NCI-H748 (cell line): Measurements from ENCODE around the gene DMRT2.

Source experiments
- DNase-seq: peaks from one replicate; lab custom pipeline; 2025; ENCODE audit not compliant: unreplicated experiment; lab: John Stamatoyannopoulos, UW

Gene DMRT2

DNA sequence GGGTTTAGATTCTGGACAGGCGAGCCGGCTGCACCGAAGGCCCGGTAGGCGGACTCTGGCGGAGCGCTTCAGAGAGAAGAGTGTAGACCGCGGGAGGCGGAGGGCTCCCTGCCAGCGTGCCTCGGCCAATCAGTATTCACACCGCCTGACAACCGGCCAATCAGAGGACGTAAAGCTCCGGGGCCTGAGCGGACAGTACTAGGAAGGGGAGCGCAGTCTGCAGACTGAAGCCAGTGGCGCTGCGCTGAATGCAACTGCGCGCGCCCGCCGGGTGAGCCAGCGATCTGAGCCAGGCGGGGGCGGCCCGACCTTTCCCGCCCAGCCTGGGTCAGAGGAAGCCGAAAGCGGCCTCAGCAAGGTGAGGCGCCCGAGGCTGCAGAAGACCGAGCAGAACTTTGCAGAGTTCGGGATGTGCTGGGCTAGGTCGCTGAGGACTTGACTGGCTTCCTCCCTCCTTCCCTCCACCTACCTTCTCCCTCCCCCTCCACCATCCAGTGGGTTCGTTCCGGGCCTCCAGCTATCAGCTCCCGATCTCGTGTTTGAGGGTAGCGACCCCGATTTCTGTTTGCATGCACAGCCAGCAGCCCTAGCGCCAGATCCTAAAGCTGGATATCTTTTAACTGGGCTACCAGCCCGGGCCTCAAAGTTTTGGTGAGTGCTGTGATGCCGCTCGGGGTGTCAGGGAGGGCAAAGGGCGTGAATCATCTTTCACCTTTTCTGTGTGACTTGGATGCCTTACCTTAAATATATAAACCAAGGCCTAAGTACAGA is at the start of gene DMRT2:
Gene DMRT2, plus strand, starts transcription at position 233 of the 771 bp plus-strand sequence. CDS start 1,257 bp downstream, outside the sequence.
- DNase-seq: peak; percentile 98

- no peak for DNase-seq
These were observed 48.3 kb upstream of the DMRT2 start for GRCh38 chr9:1001838-1002237.

DNA sequence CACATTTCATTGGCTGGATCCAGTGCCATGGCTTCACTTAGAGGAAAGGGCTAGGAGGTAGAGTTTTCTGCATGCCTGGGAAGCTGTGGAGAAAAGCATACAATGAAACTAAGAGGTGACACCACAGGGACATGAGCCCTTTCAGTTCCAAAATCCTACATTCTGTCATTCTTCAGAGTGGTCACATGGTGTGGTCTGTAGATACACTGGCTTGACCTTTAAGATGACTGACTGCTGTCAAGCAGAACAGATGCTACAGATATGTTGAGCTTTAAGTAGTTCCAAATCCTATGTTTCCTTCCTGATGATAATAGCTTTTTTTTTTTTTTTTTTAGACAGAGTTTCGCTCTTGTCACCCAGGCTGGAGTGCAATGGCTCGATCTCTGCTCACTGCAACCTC is 47.5 kb upstream of the DMRT2 start:
- DNase-seq: no peak

GRCh38 chr9:1005043-1005667 is 45.0 kb upstream of the DMRT2 start:
- peak; percentile 42 for DNase-seq

DNA sequence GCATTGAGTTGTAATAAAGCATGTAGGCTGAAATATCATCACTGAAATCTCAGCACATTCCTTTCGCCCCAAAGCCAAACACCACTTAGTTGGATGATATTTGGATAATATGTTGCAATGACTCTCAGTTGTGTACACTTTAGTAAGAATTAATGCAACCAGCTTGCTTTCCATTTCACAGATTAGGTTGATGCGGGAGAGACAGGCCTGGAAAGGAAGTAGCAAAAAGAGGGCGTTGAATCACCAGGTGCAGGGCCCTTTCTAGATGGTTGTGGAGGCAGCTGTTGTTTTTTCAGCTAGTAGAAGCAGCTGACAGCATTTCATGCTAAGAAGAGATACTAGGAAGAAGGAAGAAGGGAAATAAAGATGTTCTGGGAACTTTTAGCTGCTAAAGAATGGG is 42.8 kb upstream of the DMRT2 start:
- DNase-seq: no peak

DNA sequence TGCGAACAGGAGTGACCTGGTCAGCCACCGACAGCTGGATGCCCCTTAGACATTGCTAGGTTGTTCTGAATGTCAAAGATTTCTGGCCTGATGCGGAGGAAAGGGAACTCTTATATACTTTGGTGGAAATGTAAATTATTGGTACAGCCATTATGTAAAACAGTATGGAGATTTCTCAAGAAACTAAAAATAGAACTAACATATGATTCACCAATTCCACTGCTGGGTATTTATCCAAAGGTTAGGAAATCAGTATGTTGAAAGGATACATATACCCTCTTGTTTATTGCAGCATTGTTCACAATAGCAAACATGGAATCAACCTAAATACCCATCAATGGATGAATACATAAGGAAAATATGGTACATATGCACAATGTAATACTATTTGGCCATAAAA is 41.9 kb upstream of the DMRT2 start:
- no peak for DNase-seq

- peak; percentile 73 for DNase-seq
These were observed 41.0 kb upstream of the DMRT2 start for GRCh38 chr9:1009101-1009707.

DNA sequence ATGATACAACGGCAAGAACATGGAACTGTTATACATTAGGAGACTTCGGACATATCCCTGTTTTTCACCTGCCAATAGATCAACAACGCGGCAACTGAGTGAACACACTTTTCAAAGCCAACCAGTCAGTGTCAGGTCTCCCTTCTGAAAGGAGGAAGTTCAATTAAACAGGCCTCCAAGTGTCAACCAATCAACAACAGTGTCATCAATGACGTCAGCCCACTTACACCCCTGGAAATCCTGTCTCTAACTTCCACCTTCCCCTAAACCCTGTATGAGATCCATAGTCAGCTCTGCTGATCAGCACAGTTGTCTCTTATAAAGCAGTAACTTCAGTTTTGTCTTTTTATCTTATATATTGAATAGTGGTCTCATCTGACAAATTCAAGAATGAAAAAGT is 37.1 kb upstream of the DMRT2 start:
- no peak for DNase-seq

DNA sequence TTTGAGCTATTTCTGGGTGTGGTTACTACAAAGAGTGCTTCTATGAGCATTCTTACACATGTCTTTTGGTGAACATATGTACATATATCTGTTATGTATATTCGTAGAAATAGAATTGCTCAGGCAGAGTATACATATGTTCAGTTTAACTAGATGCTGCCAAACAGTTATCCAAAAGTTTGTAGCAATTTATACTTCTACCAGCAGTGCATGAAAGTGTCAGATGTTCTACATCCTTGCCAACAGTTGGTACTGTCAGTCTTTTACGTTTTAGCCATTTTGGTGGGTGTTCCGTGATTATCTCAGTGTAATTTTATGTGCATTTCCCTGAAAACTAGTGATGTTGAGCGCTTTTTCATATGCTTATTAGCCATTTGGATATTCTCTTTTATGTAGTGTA is 35.9 kb upstream of the DMRT2 start:
- DNase-seq: no peak

DNA sequence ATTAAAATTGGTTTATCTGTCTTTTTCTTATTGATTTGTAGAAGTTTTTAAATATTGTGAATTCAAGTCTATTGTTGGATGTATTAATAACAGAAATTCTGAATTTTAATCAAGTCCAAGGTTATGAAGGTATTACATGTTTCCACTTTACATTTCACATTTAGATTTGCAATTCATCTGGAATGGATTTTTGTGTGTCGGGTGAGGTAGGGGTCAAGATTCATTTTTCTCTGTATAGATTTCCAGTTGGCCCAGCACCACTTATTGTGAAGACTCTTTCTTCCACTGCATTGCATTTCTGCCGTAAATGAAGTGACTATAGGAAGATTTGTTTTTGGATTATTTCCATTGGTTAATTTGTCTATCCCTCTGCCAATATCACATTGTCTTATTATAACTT is 35.5 kb upstream of the DMRT2 start:
- no peak for DNase-seq

GRCh38 chr9:1018121-1018520 is 32.0 kb upstream of the DMRT2 start:
- DNase-seq: peak; percentile 15

- no peak for DNase-seq
These were observed 26.0 kb upstream of the DMRT2 start for GRCh38 chr9:1024112-1024511.

- no peak for DNase-seq
These were observed 25.0 kb upstream of the DMRT2 start for GRCh38 chr9:1025131-1025530.

DNA sequence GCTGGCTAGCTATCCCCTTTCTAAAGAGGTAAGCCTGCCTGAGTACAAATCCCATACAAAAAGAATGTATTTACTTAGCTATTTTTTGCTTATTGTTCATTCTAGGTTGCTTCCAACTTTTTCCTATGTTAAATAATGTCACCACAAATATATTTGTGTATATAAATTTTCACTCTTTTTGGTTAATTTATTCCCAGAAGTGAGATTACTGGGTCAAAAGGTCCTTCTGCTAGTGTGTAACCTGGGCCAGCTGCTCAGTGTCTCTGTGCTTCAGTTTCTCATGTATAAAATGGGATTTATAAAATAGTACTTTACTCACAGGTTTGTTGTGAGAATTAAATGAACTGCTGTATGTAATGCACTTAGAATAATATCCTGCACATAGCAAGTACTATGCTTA is 23.9 kb upstream of the DMRT2 start:
- no peak for DNase-seq

- DNase-seq: no peak
These were observed 21.5 kb upstream of the DMRT2 start for GRCh38 chr9:1028501-1029190.

DNA sequence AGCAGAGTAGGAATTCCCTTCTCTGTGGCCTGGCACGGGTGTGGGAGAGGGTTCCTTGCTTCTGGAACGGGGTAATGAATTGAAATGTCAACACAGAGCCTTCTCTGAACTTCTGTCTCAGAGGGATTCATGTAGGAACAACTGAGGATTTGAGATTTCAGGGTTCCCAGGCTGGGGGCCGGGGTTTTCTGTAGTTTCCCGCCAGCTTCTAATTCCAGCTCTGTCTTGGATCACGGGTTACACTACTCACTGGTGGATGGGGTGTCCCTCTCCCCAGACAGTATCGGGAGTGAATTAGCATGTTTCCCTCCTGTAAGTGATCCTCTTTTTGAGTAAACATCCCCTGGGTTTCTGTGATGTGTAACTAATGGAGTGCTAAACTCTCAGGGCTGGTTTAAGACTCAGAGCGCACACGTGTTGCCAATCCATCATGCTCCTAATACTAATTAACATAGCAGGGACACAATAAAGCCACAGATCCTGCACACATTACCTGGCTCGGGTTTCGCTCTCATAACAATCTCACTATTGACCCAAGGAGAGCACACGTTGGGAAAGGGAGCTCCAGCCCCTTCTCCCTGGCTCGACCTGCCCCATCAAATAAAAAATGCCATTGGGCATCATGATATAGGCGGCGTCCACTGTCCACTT is 18.1 kb upstream of the DMRT2 start:
- DNase-seq: peak; percentile 86

DNA sequence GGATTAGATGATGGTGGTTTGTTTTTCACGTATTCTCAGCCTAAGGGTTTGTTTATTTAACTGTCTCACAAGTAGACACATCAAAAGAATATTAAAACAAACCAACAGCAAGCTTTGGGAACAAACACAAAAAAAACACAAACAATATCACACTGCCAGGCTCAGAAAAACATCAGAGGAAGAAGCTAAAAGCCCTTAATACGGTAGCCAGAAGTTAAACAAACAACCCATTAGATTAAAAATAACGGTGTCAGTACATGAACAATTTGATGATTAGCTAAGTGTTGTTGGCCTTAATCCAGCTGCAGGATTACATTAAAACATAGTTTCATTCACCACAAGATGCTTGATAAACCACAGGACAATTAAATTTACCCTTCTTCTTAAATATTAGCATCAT is 15.9 kb upstream of the DMRT2 start:
- peak; percentile 30 for DNase-seq

GRCh38 chr9:1039589-1039988 is 10.6 kb upstream of the DMRT2 start:
- DNase-seq: no peak

DNA sequence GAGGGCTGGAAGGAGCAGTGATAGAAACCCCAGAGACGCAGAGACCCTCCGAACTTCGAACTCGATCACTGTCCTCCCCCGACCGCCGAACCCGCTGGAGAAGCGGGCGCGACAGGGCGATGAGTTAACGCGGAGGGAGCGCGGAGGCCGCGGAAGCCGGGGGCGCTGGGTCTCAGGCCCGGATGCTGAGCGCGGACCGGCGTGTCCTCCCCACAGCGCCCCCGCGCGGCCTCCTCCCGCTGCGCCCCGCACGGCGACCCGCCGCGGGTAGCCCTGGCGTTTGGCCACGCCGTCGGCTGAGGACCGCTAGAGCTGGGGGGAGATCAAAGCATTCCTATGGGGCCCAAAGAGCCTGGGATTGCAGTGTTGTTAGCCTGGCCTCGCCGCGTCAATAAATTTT is 7.7 kb upstream of the DMRT2 start:
- peak; percentile 67 for DNase-seq

GRCh38 chr9:1044643-1045042 is 5.5 kb upstream of the DMRT2 start:
- DNase-seq: no peak
